IMR-90 (cell line): ENCODE data around the gene SPATA2L. TPM values are rescaled to one million over a fixed set of nuclear protein-coding genes. Genes with fewer than 3 reads are reported as not detected.

Source experiments
- ATAC-seq: fragments of 200-7000 bp; cut with Tn5 transposase; 2 replicates; pipeline ENCODE4 v1.9.1; 2020; ENCODE audit warnings: low read depth, mild to moderate bottlenecking, moderate library complexity
- BruUV-seq: library from RNA; stranded (reverse); fragments of 400-500 nt; replicated peaks from 2 replicates; lab custom pipeline; 2021; lab: Mats Ljungman, UMichigan
- CTCF ChIA-PET: fragments of 300-600 bp; formaldehyde crosslinking; extraction: SDS; loops from one replicate; lab custom pipeline; 2021; ENCODE audit warnings: antibody characterized with exemption; lab: Yijun Ruan, JAX
- POLR2A ChIA-PET: fragments of 300-600 bp; sonication (Branson Sonifier 250); formaldehyde crosslinking; loops from one replicate; lab custom pipeline; 2022; ENCODE audit warnings: antibody characterized with exemption; ENCODE audit not compliant: unreplicated experiment; lab: Charles Lee
- DNase-seq: peaks from one replicate; pipeline ENCODE4 v3.0.0; 2013
- H2AFZ ChIP-seq: replicated peaks from 2 replicates; pipeline ENCODE3; 2013; ENCODE audit warnings: low read length, mild to moderate bottlenecking; ENCODE audit not compliant: poor library complexity
- H2AK5ac ChIP-seq: 2 replicates; pipeline ENCODE4 v1.6.1; 2013; ENCODE audit warnings: low read depth, low read length, inconsistent platforms
- H2AK9ac ChIP-seq: replicated peaks from 2 replicates; pipeline ENCODE3; 2013; ENCODE audit warnings: mild to moderate bottlenecking, low read depth, low read length, moderate library complexity; ENCODE audit not compliant: poor library complexity
- H2BK120ac ChIP-seq: 2 replicates; pipeline ENCODE4 v1.6.1; 2013; ENCODE audit warnings: low read depth, low read length, inconsistent platforms
- H2BK15ac ChIP-seq: 3 replicates; pipeline ENCODE4 v1.6.1; 2013; ENCODE audit warnings: low read depth, low read length, inconsistent platforms
- H2BK20ac ChIP-seq: 2 replicates; pipeline ENCODE4 v1.6.1; 2013; ENCODE audit warnings: low read depth, mild to moderate bottlenecking, inconsistent platforms, low read length, moderate library complexity
- H2BK5ac ChIP-seq: 2 replicates; pipeline ENCODE4 v1.6.1; 2013; ENCODE audit warnings: mild to moderate bottlenecking, low read depth, low read length, inconsistent platforms; ENCODE audit not compliant: poor library complexity, severe bottlenecking
- H3K14ac ChIP-seq: replicated peaks from 2 replicates; pipeline ENCODE4 v1.6.1; 2013; ENCODE audit warnings: low read depth, low read length, inconsistent platforms
- H3K18ac ChIP-seq: 2 replicates; pipeline ENCODE4 v1.6.1; 2013; ENCODE audit warnings: low read depth, low read length, control low read depth
- H3K23ac ChIP-seq: 2 replicates; pipeline ENCODE4 v1.6.1; 2013; ENCODE audit warnings: low read depth, low read length, inconsistent platforms
- H3K27ac ChIP-seq: 2 replicates; pipeline ENCODE4 v1.5.1; 2013; ENCODE audit warnings: mild to moderate bottlenecking, control low read depth, low read length; ENCODE audit not compliant: insufficient read depth
- H3K27me3 ChIP-seq: 2 replicates; pipeline ENCODE4 v1.6.1; 2013; ENCODE audit warnings: low read length; ENCODE audit not compliant: control insufficient read depth, insufficient read depth
- H3K36me3 ChIP-seq: 2 replicates; pipeline ENCODE4 v1.6.1; 2013; ENCODE audit warnings: low read length, mixed read lengths; ENCODE audit not compliant: control insufficient read depth, insufficient read depth
- H3K4ac ChIP-seq: 2 replicates; pipeline ENCODE4 v1.6.1; 2013; ENCODE audit warnings: low read depth, low read length, inconsistent platforms
- H3K4me1 ChIP-seq: 2 replicates; pipeline ENCODE4 v1.6.1; 2013; ENCODE audit warnings: low read length, mixed read lengths; ENCODE audit not compliant: control insufficient read depth, insufficient read depth
- H3K4me2 ChIP-seq: 2 replicates; pipeline ENCODE4 v1.6.1; 2013; ENCODE audit warnings: low read depth, mild to moderate bottlenecking, control low read depth, low read length, moderate library complexity
- H3K4me3 ChIP-seq: 2 replicates; pipeline ENCODE4 v1.5.1; 2013; ENCODE audit warnings: low read depth, mild to moderate bottlenecking, control low read depth, low read length, moderate library complexity; ENCODE audit not compliant: insufficient read depth
- H3K56ac ChIP-seq: 2 replicates; pipeline ENCODE4 v1.6.1; 2013; ENCODE audit warnings: low read length, inconsistent platforms; ENCODE audit not compliant: insufficient read depth; ENCODE audit errors: extremely low read depth
- H3K79me1 ChIP-seq, 2 experiments: 2 replicates each; pipeline ENCODE4 v1.6.1; 2013; ENCODE audit warnings: low read length in 2 of 2, inconsistent platforms in 1 of 2, low read depth in 1 of 2
- H3K9ac ChIP-seq: 2 replicates; pipeline ENCODE4 v1.6.1; 2013; ENCODE audit warnings: low read depth, low read length, control low read depth
- H3K9me1 ChIP-seq: 2 replicates; pipeline ENCODE4 v1.6.1; 2013; ENCODE audit warnings: low read length, inconsistent platforms; ENCODE audit not compliant: insufficient read depth
- H3K9me3 ChIP-seq: 2 replicates; pipeline ENCODE4 v1.6.1; 2013; ENCODE audit warnings: low read length; ENCODE audit not compliant: control insufficient read depth, insufficient read depth
- H4K20me1 ChIP-seq: 2 replicates; pipeline ENCODE4 v1.6.1; 2013; ENCODE audit warnings: low read length, inconsistent platforms; ENCODE audit not compliant: insufficient read depth
- H4K5ac ChIP-seq: 2 replicates; pipeline ENCODE4 v1.6.1; 2013; ENCODE audit warnings: mild to moderate bottlenecking, low read depth, low read length, control low read depth
- H4K8ac ChIP-seq, 2 experiments: 2 replicates each; pipeline ENCODE4 v1.6.1; 2013; ENCODE audit warnings: low read depth in 2 of 2, low read length in 2 of 2, control low read depth in 1 of 2, inconsistent platforms in 1 of 2
- H4K91ac ChIP-seq: 2 replicates; pipeline ENCODE4 v1.6.1; 2013; ENCODE audit warnings: low read depth, low read length, inconsistent platforms; ENCODE audit not compliant: insufficient read depth
- BHLHE40 ChIP-seq: fragments of 150-350 bp; IDR thresholded peaks from 2 replicates; pipeline ENCODE4 v1.6.1; 2016; ENCODE audit warnings: mild to moderate bottlenecking, low read depth, low read length
- CEBPB ChIP-seq: IDR thresholded peaks from 2 replicates; pipeline ENCODE4 v1.6.1; 2012; ENCODE audit warnings: low read depth, low read length, improper control_type of control experiment
- CHD1 ChIP-seq: IDR thresholded peaks from 2 replicates; pipeline ENCODE4 v1.6.1; 2012; ENCODE audit warnings: low read depth, low read length, improper control_type of control experiment
- CTCF ChIP-seq: conservative IDR thresholded peaks from 2 replicates; pipeline ENCODE4 v1.5.1; 2012; ENCODE audit warnings: mild to moderate bottlenecking, low read depth, low read length, improper control_type of control experiment
- FOS ChIP-seq: fragments of 150-350 bp; IDR thresholded peaks from 2 replicates; pipeline ENCODE4 v1.6.1; 2016; ENCODE audit warnings: low read depth, low read length
- MAZ ChIP-seq: IDR thresholded peaks from 2 replicates; pipeline ENCODE4 v1.6.1; 2012; ENCODE audit warnings: low read depth, mild to moderate bottlenecking, low read length, improper control_type of control experiment, moderate library complexity, borderline replicate concordance
- MXI1 ChIP-seq: IDR thresholded peaks from 2 replicates; pipeline ENCODE4 v1.6.1; 2012; ENCODE audit warnings: low read depth, mild to moderate bottlenecking, low read length, moderate library complexity, borderline replicate concordance
- NFE2L2 ChIP-seq: fragments of 150-350 bp; IDR thresholded peaks from 2 replicates; pipeline ENCODE4 v1.6.1; 2016; ENCODE audit warnings: low read depth, mild to moderate bottlenecking, low read length
- POLR2A ChIP-seq: IDR thresholded peaks from 2 replicates; pipeline ENCODE4 v1.6.1; 2012; ENCODE audit warnings: mild to moderate bottlenecking, low read depth, low read length
- RAD21 ChIP-seq: IDR thresholded peaks from 2 replicates; pipeline ENCODE4 v1.6.1; 2012; ENCODE audit warnings: low read length, improper control_type of control experiment
- SMC3 ChIP-seq: fragments of 150-350 bp; IDR thresholded peaks from 2 replicates; pipeline ENCODE4 v1.6.1; 2016; ENCODE audit warnings: low read depth, mild to moderate bottlenecking, antibody characterized with exemption, low read length, moderate library complexity
- USF2 ChIP-seq: fragments of 150-350 bp; IDR thresholded peaks from 2 replicates; pipeline ENCODE4 v1.6.1; 2017; ENCODE audit warnings: mild to moderate bottlenecking, antibody characterized with exemption, low read length, low read depth
- WGBS, 2 experiments: methylation state at CpG; one replicate each; pipeline versions ENCODE4 v1.1.5 to v1.1.7; 2013; ENCODE audit warnings: missing lambda C conversion rate in 2 of 2; ENCODE audit not compliant: insufficient read length in 1 of 2; ENCODE audit errors: extremely low coverage in 2 of 2; 5-methylcytosine and 5-hydroxymethylcytosine counted together
- dilution Hi-C: fragments of 300-500 bp; cut with HindIII; formaldehyde crosslinking; loops from one replicate; pipeline ENCODE4 v1.14.3; 2018; ENCODE audit warnings: low sequenced_read_pairs; ENCODE audit not compliant: unreplicated experiment
- in situ Hi-C: fragments of 300-500 bp; cut with MboI; formaldehyde crosslinking; loops from 3 replicates; pipeline ENCODE4 v1.14.3; 2019; ENCODE audit warnings: low sequenced_read_pairs, inconsistent platforms, mixed read lengths
- intact Hi-C: fragments of 100-400 bp; cut with micrococcal nuclease; formaldehyde crosslinking; loops from 2 replicates; pipeline ENCODE4 v1.10.0; 2022
- polyA plus RNA-seq, 3 experiments: library from polyadenylated mRNA; depleted of rRNA; stranded (reverse); fragments of >200 nt; gene quantifications; 2 replicates each; pipeline ENCODE4 v1.2.3, GENCODE V29; 2012; ENCODE audit warnings: low replicate concordance in 1 of 3
- total RNA-seq: library from RNA; depleted of rRNA; stranded (reverse); fragments of >200 nt; gene quantifications from 2 replicates; pipeline ENCODE4 v1.2.3, GENCODE V29; 2012

The SPATA2L gene
- total and polyA plus RNA-seq, 2 of the 4 experiments (the other 2 are of a cell fraction): 4.8 to 6.9 TPM

GRCh38 chr16:89720813-89721545 lies 19.5 kb upstream of the SPATA2L start, which contains the start of the genes VPS9D1 and ZNF276:
Gene VPS9D1 (minus strand): TSS chr16:89720898. CDS start chr16:89720861, 37 bp downstream.
Gene ZNF276 (plus strand): TSS chr16:89721537. CDS start chr16:89721641, 104 bp downstream.
- Histone ChIP-seq H3K14ac (peak within 1 kb of the TSS; percentile 12), H3K4ac (peak within 1 kb of the TSS; percentile 93), H2BK15ac (no peak within 1 kb of the TSS), H3K36me3 (peaks cover 25% of the 10 kb centered on the region), H3K27ac (peak within 1 kb of the TSS; percentile 94), H3K23ac (peak within 1 kb of the TSS; percentile 35), H3K9me1 (0 out of 2 replicates have a peak, but pooled peaks cover 3% of the 10 kb centered on the region), H2BK5ac (peak within 1 kb of the TSS; percentile 94), H3K4me3 (peak within 1 kb of the TSS; percentile 94), H3K9ac (peak within 1 kb of the TSS; percentile 87), H3K27me3 (no peaks in the 10 kb centered on the region), H2AFZ (peak within 1 kb of the TSS; percentile 99), H2BK120ac (peak within 1 kb of the TSS; percentile 55; the same call in 1 of the 2 replicates), H4K91ac (peak within 1 kb of the TSS; percentile 78), H2AK9ac (peak within 1 kb of the TSS; percentile 98), H2BK20ac (no peak within 1 kb of the TSS), H3K56ac (peak within 1 kb of the TSS; percentile 47), H3K18ac (peak within 1 kb of the TSS; percentile 26; the same call in 1 of the 2 replicates), H3K9me3 (no peaks in the 10 kb centered on the region), H3K79me1 (peaks cover 38 to 68% of the 10 kb centered on the region in 2 experiments), H3K4me1 (peaks cover 17% of the 10 kb centered on the region), H4K5ac (peak within 1 kb of the TSS; percentile 65), H4K20me1 (peaks cover 33% of the 10 kb centered on the region), H4K8ac (peak within 1 kb of the TSS; percentile 75 to 98), H3K4me2 (peak within 1 kb of the TSS; percentile 97), H2AK5ac (peak within 1 kb of the TSS; percentile 95)
- in situ Hi-C loops: no loop called here
- intact Hi-C loops: loop anchor here (5.0 to 10.0 kb wide), 2 partner anchors 94 to 141 kb away; partner anchors contain the start of gene FANCA
- WGBS, 2 experiments: 0% methylated on average over 29 of the region's 103 CpGs; no CpG with 5 or more reads in 1 of the 2 experiments
- ATAC-seq (peak; percentile 74), DNase-seq (peak; percentile 69)
- TF ChIP-seq MXI1 (peak; percentile 71; the same call in 1 of the 2 replicates), SMC3 (no peak), NFE2L2 (no peak), USF2 (peak; percentile 32; the same call in 1 of the 2 replicates), RAD21 (no peak), FOS (no peak), BHLHE40 (no peak), CTCF (no peak), POLR2A (peak; percentile 67), CEBPB (no peak), CHD1 (no peak), MAZ (peak; percentile 96)
- POLR2A ChIA-PET: no interaction called here
- CTCF ChIA-PET: no interaction called here
- dilution Hi-C loops: no loop called here
- no TSS peak for BruUV-seq
